HG03565 (cell line): Measurements from ENCODE around the gene SCYL1.

ENCODE experiments used
- ATAC-seq: cut with Tn5 transposase; IDR thresholded peaks from one replicate; pipeline ENCODE4 v1.9.1; 2021; ENCODE audit warnings: mild to moderate bottlenecking, moderate library complexity; ENCODE audit not compliant: unreplicated experiment

SCYL1 gene

DNA sequence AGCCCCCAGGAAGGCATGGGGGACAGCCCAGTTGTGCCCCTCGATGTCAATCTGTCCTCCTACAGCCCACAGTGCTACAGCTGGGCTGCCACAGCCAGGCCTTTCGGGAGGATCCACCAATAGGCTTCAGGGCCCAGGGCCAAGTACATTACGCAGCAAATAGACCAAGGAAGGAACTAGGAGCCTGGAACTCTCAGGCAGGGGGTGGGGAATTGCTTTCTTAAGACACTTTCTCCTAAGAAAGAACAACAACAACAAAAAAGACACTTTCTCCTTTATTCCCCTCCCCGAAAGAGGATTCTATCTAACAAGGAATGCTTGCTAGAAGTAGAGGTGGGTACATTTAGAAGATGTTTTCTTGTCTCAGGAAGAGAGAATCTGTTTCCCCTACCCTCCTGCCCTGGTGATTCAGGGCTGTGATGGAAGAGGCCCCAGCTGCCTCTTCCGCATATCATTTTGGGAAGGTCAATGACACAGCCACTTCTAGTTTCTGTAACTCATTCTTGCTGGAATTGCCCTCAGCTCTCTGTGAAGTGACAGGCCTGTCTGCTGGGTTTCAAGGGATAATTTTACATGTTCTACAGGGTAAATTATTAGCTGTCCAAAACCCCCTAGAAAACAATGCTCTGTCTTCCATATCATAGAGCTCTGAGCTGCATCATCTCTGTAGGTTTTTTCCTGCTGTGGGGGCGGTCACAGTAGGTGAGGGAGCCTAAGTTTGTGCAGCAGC, 32.1 kb upstream of the SCYL1 start:
- ATAC-seq: no peak

DNA sequence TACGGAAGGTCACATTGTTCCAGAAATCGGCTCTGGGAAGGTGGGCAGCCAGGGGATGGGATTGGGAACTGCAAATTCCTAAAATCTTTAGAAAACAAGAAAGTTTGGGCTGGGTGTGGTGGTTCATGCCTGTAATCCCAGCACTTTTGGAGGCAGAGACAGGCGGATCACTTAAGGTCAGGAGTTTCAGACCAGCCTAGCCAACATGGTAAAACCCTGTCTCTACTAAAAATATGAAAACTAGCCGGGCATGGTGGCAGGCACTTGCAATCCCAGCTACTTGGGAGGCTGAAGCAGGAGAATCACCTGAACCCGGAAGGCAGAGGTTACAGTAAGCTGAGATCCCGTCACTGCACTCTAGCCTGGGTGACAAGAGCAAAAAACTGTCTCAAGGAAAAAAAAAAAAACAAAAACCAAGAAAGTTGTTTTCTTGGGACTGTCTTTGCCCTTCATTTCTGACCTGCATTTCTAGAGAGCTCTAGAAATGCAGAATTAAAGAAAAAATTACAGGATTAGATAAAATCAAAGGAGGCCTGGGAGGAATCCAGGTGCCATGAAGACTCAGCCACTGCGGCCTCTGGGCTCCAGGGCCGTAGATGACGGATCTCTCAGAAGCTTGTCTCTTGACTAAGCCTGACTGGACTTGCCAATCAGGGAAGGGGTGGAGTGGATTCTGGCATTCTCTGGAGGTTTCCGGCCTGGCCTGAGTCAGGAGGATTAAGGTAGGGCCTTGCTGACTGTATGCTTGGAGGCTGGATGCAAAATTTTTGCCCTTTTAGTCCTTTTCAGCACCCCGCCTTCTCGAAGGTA, 31.3 kb upstream of the SCYL1 start:
- no peak for ATAC-seq

DNA sequence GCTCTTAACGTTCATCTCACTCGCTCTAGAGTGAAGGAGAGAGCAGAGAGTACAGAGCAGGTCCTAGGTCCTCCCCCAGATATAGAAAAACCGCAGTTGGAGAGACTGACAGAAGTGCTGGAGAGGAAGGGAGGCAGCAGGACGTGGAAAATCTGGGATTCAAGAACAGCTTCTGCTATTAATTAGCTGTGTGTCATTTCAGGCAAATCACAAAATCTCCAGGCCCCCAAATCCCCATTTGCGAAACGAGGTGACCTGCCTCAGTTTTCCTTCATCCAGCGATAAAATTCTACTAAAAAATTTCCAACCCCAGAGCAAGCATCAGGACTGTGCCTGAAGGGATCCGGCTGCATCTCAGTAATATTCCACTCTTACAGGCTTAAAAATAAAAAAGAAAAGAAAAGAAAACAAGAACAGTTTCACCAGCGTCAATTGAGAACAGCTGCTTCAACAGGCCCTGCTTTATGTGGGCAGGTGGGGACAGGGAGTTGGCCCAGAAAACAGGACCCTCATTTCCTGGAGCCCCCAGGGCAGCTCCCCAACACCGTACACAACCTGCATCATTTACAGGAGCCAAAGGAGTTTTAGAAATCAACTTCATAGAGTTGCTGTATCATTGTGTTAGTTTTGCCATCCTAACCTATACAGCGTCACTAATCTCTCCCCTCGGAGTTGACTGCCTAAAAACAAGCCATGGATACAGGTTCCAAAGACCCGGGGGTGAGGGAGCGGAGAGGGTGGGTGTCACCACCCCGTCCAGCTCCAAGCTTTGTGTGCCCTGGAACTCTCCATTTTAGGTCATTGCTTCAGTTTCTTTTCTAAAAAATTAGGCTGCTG, 28.4 kb upstream of the SCYL1 start:
- no peak for ATAC-seq

DNA sequence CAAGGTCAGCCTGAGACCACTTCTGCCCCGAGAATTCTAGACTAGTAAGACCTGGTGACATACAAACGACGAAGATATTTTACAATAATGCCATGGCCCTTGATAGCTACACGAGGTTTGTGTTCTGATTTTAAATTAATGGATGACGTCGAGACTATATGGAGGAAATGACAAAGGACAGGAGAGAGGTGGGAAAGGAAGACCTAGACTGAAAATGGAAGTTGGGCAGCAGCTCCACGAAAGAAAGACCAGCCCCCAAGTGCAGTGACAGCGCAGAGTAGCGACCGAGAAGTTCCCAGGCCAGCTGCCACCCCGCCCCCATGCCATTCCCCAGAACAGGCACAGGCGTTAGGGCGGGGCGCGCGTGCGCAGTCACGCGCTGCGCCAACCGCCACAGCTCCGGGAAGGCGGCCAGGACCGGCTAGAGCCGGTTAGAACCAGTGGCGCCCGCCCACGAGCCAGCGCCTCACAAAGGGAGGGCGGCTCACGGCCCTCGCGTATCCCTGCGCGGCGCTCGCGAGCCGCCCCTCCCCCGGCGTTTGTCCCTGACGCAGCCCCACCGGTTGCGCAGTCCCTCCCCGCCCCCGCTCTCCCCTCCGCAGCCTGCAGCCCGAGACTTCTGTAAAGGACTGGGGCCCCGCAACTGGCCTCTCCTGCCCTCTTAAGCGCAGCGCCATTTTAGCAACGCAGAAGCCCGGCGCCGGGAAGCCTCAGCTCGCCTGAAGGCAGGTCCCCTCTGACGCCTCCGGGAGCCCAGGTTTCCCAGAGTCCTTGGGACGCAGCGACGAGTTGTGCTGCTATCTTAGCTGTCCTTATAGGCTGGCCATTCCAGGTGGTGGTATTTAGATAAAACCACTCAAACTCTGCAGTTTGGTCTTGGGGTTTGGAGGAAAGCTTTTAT, 27.5 kb upstream of the SCYL1 start:
- peak; percentile 61 for ATAC-seq

DNA sequence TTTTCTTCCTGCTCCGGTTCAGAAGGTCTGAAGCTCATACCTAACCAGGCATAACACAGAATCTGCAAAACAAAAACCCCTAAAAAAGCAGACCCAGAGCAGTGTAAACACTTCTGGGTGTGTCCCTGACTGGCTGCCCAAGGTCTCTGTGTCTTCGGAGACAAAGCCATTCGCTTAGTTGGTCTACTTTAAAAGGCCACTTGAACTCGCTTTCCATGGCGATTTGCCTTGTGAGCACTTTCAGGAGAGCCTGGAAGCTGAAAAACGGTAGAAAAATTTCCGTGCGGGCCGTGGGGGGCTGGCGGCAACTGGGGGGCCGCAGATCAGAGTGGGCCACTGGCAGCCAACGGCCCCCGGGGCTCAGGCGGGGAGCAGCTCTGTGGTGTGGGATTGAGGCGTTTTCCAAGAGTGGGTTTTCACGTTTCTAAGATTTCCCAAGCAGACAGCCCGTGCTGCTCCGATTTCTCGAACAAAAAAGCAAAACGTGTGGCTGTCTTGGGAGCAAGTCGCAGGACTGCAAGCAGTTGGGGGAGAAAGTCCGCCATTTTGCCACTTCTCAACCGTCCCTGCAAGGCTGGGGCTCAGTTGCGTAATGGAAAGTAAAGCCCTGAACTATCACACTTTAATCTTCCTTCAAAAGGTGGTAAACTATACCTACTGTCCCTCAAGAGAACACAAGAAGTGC, 26.7 kb upstream of the SCYL1 start:
- no peak for ATAC-seq

DNA sequence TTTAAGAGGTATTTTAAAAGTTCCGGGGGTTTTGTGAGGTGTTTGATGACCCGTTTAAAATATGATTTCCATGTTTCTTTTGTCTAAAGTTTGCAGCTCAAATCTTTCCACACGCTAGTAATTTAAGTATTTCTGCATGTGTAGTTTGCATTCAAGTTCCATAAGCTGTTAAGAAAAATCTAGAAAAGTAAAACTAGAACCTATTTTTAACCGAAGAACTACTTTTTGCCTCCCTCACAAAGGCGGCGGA, 26.2 kb upstream of the SCYL1 start:
- no peak for ATAC-seq

DNA sequence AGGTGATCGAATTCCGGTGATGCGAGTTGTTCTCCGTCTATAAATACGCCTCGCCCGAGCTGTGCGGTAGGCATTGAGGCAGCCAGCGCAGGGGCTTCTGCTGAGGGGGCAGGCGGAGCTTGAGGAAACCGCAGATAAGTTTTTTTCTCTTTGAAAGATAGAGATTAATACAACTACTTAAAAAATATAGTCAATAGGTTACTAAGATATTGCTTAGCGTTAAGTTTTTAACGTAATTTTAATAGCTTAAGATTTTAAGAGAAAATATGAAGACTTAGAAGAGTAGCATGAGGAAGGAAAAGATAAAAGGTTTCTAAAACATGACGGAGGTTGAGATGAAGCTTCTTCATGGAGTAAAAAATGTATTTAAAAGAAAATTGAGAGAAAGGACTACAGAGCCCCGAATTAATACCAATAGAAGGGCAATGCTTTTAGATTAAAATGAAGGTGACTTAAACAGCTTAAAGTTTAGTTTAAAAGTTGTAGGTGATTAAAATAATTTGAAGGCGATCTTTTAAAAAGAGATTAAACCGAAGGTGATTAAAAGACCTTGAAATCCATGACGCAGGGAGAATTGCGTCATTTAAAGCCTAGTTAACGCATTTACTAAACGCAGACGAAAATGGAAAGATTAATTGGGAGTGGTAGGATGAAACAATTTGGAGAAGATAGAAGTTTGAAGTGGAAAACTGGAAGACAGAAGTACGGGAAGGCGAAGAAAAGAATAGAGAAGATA, 25.7 kb upstream of the SCYL1 start, which contains the start of gene MALAT1:
MALAT1 (plus strand) TSS at position 69 of the 736 bp plus-strand sequence.
- peak; percentile 26 for ATAC-seq

DNA sequence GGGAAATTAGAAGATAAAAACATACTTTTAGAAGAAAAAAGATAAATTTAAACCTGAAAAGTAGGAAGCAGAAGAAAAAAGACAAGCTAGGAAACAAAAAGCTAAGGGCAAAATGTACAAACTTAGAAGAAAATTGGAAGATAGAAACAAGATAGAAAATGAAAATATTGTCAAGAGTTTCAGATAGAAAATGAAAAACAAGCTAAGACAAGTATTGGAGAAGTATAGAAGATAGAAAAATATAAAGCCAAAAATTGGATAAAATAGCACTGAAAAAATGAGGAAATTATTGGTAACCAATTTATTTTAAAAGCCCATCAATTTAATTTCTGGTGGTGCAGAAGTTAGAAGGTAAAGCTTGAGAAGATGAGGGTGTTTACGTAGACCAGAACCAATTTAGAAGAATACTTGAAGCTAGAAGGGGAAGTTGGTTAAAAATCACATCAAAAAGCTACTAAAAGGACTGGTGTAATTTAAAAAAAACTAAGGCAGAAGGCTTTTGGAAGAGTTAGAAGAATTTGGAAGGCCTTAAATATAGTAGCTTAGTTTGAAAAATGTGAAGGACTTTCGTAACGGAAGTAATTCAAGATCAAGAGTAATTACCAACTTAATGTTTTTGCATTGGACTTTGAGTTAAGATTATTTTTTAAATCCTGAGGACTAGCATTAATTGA, 25.0 kb upstream of the SCYL1 start:
- ATAC-seq: no peak

DNA sequence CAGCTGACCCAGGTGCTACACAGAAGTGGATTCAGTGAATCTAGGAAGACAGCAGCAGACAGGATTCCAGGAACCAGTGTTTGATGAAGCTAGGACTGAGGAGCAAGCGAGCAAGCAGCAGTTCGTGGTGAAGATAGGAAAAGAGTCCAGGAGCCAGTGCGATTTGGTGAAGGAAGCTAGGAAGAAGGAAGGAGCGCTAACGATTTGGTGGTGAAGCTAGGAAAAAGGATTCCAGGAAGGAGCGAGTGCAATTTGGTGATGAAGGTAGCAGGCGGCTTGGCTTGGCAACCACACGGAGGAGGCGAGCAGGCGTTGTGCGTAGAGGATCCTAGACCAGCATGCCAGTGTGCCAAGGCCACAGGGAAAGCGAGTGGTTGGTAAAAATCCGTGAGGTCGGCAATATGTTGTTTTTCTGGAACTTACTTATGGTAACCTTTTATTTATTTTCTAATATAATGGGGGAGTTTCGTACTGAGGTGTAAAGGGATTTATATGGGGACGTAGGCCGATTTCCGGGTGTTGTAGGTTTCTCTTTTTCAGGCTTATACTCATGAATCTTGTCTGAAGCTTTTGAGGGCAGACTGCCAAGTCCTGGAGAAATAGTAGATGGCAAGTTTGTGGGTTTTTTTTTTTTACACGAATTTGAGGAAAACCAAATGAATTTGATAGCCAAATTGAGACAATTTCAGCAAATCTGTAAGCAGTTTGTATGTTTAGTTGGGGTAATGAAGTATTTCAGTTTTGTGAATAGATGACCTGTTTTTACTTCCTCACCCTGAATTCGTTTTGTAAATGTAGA, 24.3 kb upstream of the SCYL1 start:
- ATAC-seq: no peak

DNA sequence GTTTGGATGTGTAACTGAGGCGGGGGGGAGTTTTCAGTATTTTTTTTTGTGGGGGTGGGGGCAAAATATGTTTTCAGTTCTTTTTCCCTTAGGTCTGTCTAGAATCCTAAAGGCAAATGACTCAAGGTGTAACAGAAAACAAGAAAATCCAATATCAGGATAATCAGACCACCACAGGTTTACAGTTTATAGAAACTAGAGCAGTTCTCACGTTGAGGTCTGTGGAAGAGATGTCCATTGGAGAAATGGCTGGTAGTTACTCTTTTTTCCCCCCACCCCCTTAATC, 23.8 kb upstream of the SCYL1 start:
- no peak for ATAC-seq

DNA sequence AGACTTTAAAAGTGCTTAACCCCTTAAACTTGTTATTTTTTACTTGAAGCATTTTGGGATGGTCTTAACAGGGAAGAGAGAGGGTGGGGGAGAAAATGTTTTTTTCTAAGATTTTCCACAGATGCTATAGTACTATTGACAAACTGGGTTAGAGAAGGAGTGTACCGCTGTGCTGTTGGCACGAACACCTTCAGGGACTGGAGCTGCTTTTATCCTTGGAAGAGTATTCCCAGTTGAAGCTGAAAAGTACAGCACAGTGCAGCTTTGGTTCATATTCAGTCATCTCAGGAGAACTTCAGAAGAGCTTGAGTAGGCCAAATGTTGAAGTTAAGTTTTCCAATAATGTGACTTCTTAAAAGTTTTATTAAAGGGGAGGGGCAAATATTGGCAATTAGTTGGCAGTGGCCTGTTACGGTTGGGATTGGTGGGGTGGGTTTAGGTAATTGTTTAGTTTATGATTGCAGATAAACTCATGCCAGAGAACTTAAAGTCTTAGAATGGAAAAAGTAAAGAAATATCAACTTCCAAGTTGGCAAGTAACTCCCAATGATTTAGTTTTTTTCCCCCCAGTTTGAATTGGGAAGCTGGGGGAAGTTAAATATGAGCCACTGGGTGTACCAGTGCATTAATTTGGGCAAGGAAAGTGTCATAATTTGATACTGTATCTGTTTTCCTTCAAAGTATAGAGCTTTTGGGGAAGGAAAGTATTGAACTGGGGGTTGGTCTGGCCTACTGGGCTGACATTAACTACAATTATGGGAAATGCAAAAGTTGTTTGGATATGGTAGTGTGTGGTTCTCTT, 23.2 kb upstream of the SCYL1 start:
- no peak for ATAC-seq

DNA sequence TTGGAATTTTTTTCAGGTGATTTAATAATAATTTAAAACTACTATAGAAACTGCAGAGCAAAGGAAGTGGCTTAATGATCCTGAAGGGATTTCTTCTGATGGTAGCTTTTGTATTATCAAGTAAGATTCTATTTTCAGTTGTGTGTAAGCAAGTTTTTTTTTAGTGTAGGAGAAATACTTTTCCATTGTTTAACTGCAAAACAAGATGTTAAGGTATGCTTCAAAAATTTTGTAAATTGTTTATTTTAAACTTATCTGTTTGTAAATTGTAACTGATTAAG, 22.7 kb upstream of the SCYL1 start:
- ATAC-seq: no peak

DNA sequence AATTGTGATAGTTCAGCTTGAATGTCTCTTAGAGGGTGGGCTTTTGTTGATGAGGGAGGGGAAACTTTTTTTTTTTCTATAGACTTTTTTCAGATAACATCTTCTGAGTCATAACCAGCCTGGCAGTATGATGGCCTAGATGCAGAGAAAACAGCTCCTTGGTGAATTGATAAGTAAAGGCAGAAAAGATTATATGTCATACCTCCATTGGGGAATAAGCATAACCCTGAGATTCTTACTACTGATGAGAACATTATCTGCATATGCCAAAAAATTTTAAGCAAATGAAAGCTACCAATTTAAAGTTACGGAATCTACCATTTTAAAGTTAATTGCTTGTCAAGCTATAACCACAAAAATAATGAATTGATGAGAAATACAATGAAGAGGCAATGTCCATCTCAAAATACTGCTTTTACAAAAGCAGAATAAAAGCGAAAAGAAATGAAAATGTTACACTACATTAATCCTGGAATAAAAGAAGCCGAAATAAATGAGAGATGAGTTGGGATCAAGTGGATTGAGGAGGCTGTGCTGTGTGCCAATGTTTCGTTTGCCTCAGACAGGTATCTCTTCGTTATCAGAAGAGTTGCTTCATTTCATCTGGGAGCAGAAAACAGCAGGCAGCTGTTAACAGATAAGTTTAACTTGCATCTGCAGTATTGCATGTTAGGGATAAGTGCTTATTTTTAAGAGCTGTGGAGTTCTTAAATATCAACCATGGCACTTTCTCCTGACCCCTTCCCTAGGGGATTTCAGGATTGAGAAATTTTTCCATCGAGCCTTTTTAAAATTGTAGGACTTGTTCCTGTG, 22.1 kb upstream of the SCYL1 start:
- ATAC-seq: no peak

DNA sequence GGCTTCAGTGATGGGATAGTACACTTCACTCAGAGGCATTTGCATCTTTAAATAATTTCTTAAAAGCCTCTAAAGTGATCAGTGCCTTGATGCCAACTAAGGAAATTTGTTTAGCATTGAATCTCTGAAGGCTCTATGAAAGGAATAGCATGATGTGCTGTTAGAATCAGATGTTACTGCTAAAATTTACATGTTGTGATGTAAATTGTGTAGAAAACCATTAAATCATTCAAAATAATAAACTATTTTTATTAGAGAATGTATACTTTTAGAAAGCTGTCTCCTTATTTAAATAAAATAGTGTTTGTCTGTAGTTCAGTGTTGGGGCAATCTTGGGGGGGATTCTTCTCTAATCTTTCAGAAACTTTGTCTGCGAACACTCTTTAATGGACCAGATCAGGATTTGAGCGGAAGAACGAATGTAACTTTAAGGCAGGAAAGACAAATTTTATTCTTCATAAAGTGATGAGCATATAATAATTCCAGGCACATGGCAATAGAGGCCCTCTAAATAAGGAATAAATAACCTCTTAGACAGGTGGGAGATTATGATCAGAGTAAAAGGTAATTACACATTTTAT, 21.4 kb upstream of the SCYL1 start:
- no peak for ATAC-seq

DNA sequence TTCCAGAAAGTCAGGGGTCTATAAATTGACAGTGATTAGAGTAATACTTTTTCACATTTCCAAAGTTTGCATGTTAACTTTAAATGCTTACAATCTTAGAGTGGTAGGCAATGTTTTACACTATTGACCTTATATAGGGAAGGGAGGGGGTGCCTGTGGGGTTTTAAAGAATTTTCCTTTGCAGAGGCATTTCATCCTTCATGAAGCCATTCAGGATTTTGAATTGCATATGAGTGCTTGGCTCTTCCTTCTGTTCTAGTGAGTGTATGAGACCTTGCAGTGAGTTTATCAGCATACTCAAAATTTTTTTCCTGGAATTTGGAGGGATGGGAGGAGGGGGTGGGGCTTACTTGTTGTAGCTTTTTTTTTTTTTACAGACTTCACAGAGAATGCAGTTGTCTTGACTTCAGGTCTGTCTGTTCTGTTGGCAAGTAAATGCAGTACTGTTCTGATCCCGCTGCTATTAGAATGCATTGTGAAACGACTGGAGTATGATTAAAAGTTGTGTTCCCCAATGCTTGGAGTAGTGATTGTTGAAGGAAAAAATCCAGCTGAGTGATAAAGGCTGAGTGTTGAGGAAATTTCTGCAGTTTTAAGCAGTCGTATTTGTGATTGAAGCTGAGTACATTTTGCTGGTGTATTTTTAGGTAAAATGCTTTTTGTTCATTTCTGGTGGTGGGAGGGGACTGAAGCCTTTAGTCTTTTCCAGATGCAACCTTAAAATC, 20.8 kb upstream of the SCYL1 start:
- no peak for ATAC-seq
